Fibroblast of lung (primary cell): ENCODE results near the gene CLIC4. TPM values are rescaled to one million over a fixed set of nuclear protein-coding genes. Genes with fewer than 3 reads are reported as not detected.
"Not testable (repeated sequence)": the region's sequence is repeated elsewhere in the genome, so short reads cannot be mapped to it uniquely, and the experiment has no call there.

Experiments used
- DNase-seq, 2 donors: peaks; one replicate each; pipeline versions ENCODE4 v3.0.0 to v3.0.0-alpha.2; 2010; ENCODE audit warnings: low read depth in 2 of 2
- H2AFZ ChIP-seq: 2 replicates; pipeline ENCODE4 v1.5.1; 2012; ENCODE audit warnings: low read length, control low read depth, inconsistent platforms
- H3K27ac ChIP-seq: 2 replicates; pipeline ENCODE4 v1.5.1; 2011; ENCODE audit warnings: low read length, control low read depth; ENCODE audit not compliant: insufficient read depth
- H3K27me3 ChIP-seq: 2 replicates; pipeline ENCODE4 v1.5.1; 2011; ENCODE audit warnings: mild to moderate bottlenecking, low read length; ENCODE audit not compliant: control insufficient read depth, insufficient read depth
- H3K36me3 ChIP-seq: 2 replicates; pipeline ENCODE4 v1.5.1; 2011; ENCODE audit warnings: low read length; ENCODE audit not compliant: control insufficient read depth, insufficient read depth
- H3K4me1 ChIP-seq: 2 replicates; pipeline ENCODE4 v1.5.1; 2011; ENCODE audit warnings: low read length; ENCODE audit not compliant: control insufficient read depth, insufficient read depth; ENCODE audit errors: extremely low read depth
- H3K4me2 ChIP-seq: 2 replicates; pipeline ENCODE4 v1.5.1; 2011; ENCODE audit warnings: low read length, control low read depth; ENCODE audit not compliant: insufficient read depth; ENCODE audit errors: extremely low read depth
- H3K4me3 ChIP-seq, 4 experiments: fragments of 200-600 bp in 1 of 4; sonication (generic) in 1 of 4; replicated peaks in 1 of 4; 2 replicates each; pipeline ENCODE4 v1.5.1; 2011 to 2016; ENCODE audit warnings: low read length in 4 of 4, low read depth in 3 of 4, mild to moderate bottlenecking in 3 of 4, control low read depth in 2 of 4, inconsistent platforms in 1 of 4, mixed read lengths in 1 of 4; ENCODE audit not compliant: insufficient read depth in 1 of 4; ENCODE audit errors: control extremely low read depth in 1 of 4
- H3K79me2 ChIP-seq: 2 replicates; pipeline ENCODE4 v1.5.1; 2012; ENCODE audit warnings: mild to moderate bottlenecking, low read length, inconsistent platforms; ENCODE audit not compliant: control insufficient read depth, insufficient read depth
- H3K9ac ChIP-seq: 2 replicates; pipeline ENCODE4 v1.5.1; 2011; ENCODE audit warnings: mild to moderate bottlenecking, low read length, control low read depth; ENCODE audit not compliant: insufficient read depth
- H3K9me3 ChIP-seq: 2 replicates; pipeline ENCODE4 v1.5.1; 2012; ENCODE audit warnings: low read depth, low read length; ENCODE audit not compliant: control insufficient read depth, insufficient read depth
- H4K20me1 ChIP-seq: 2 replicates; pipeline ENCODE4 v1.5.1; 2011; ENCODE audit warnings: low read length; ENCODE audit not compliant: control insufficient read depth, insufficient read depth; ENCODE audit errors: extremely low read depth
- EZH2 ChIP-seq: IDR thresholded peaks from 2 replicates; pipeline ENCODE4 v1.5.1; 2012; ENCODE audit warnings: low read length, control low read depth, mild to moderate bottlenecking; ENCODE audit errors: missing control alignments
- polyA plus RNA-seq, 2 donors: library from polyadenylated mRNA; depleted of rRNA in 1 of 2; stranded (reverse) in 1 of 2; unstranded in 1 of 2; fragments of >200 nt; gene quantifications; 2 replicates each; pipeline ENCODE4 v1.2.1, GENCODE V29; 2011 to 2012; ENCODE audit warnings: missing spikeins in 1 of 2
- total RNA-seq: library from RNA; depleted of rRNA; stranded (reverse); fragments of >200 nt; gene quantifications from 2 replicates; pipeline ENCODE4 v1.2.1, GENCODE V29; 2014
- TF ChIP-seq, protein P1 (sequence below), 2 donors: IDR thresholded peaks in 1 of 2; conservative IDR thresholded peaks in 1 of 2; 1 replicate in 1 of 2; 2 replicates in 1 of 2; pipeline ENCODE4 v1.5.1; 2011 to 2012; ENCODE audit warnings: low read length in 2 of 2, control low read depth in 1 of 2, inconsistent platforms in 1 of 2, low read depth in 1 of 2, mild to moderate bottlenecking in 1 of 2

CLIC4 gene
- total and polyA plus RNA-seq, 2 donors (not counting 1 experiment from before 2014, with no cell fraction given) = 368 to 494 TPM

- H3K4me3 ChIP-seq = peak overlapping the region in 1 of 4 experiments; percentile 10
These were observed 48.3 kb downstream of the CLIC4 start for GRCh38 chr1:24793447-24794129.

GRCh38 chr1:24794130-24794502, 48.9 kb downstream of the CLIC4 start:
- H3K27me3 ChIP-seq, H4K20me1 ChIP-seq, H3K9me3 ChIP-seq, DNase-seq, H3K9ac ChIP-seq, H2AFZ ChIP-seq, H3K36me3 ChIP-seq, H3K4me1 ChIP-seq, H3K4me3 ChIP-seq: not testable (repeated sequence)
- Histone ChIP-seq H3K27ac (peak overlapping the region; percentile 81), H3K4me2 (peak overlapping the region; percentile 70), H3K79me2 (peaks cover 82% of the 10 kb centered on the region)

More at GRCh38 chr1:24793447-24794129, 48.3 kb downstream of the CLIC4 start:
- peak; percentile 84 to 93 for DNase-seq
- peak overlapping the region; percentile 46 for H3K9ac ChIP-seq
- H3K27ac ChIP-seq = peak overlapping the region; percentile 81
- H3K79me2 ChIP-seq = peaks cover 87% of the 10 kb centered on the region
- H3K4me1 ChIP-seq = peaks cover 10% of the 10 kb centered on the region
- H3K4me2 ChIP-seq = peak overlapping the region; percentile 70
- TF ChIP-seq, protein P1, sequence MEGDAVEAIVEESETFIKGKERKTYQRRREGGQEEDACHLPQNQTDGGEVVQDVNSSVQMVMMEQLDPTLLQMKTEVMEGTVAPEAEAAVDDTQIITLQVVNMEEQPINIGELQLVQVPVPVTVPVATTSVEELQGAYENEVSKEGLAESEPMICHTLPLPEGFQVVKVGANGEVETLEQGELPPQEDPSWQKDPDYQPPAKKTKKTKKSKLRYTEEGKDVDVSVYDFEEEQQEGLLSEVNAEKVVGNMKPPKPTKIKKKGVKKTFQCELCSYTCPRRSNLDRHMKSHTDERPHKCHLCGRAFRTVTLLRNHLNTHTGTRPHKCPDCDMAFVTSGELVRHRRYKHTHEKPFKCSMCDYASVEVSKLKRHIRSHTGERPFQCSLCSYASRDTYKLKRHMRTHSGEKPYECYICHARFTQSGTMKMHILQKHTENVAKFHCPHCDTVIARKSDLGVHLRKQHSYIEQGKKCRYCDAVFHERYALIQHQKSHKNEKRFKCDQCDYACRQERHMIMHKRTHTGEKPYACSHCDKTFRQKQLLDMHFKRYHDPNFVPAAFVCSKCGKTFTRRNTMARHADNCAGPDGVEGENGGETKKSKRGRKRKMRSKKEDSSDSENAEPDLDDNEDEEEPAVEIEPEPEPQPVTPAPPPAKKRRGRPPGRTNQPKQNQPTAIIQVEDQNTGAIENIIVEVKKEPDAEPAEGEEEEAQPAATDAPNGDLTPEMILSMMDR (conservative IDR thresholded peaks at IDR 0.05 in 1 of 2, IDR thresholded peaks at IDR 0.05 in 1 of 2; ENCODE audit: low read depth in 1 of 2, low read length in 2 of 2) = no peak
- TF ChIP-seq EZH2 = no peak
- peaks cover 3% of the 10 kb centered on the region for H3K36me3 ChIP-seq
- no peak overlapping the region for H2AFZ ChIP-seq
- no peaks in the 10 kb centered on the region for H3K27me3 ChIP-seq
- H4K20me1 ChIP-seq = no peaks in the 10 kb centered on the region
- no peaks in the 10 kb centered on the region for H3K9me3 ChIP-seq

- no peak overlapping the region for H3K9ac ChIP-seq
- H4K20me1 ChIP-seq = no peaks in the 10 kb centered on the region
- H3K27ac ChIP-seq = no peak overlapping the region
- H2AFZ ChIP-seq = no peak overlapping the region
- H3K4me2 ChIP-seq = no peak overlapping the region
- TF ChIP-seq EZH2 = no peak
- TF ChIP-seq, protein P1 (conservative IDR thresholded peaks at IDR 0.05 in 1 of 2, IDR thresholded peaks at IDR 0.05 in 1 of 2; ENCODE audit: low read depth in 1 of 2, low read length in 2 of 2) = no peak
- peaks cover 8% of the 10 kb centered on the region for H3K4me1 ChIP-seq
- H3K79me2 ChIP-seq = peaks cover 72% of the 10 kb centered on the region
- H3K4me3 ChIP-seq = no peak overlapping the region
- H3K36me3 ChIP-seq = peaks cover 3% of the 10 kb centered on the region
- DNase-seq = peak in 1 of 2 donors; percentile 45
- H3K9me3 ChIP-seq = no peaks in the 10 kb centered on the region
- H3K27me3 ChIP-seq = no peaks in the 10 kb centered on the region
These were observed 50.0 kb downstream of the CLIC4 start for GRCh38 chr1:24795236-24795635.
